ENCODE measurements around the gene COL8A2. TPM values are rescaled to one million over a fixed set of nuclear protein-coding genes. Genes with fewer than 3 reads are reported as not detected.

COL8A2 gene
- total RNA-seq, 2 donors from 2014 or later: 1.3 to 1.6 TPM

GRCh38 chr1:36080801-36081200 lies 44.2 kb downstream of the COL8A2 start:
- DNase-seq (no peak), ATAC-seq (no peak)
- TF ChIP-seq POLR2A (IDR thresholded peaks at IDR 0.05) (no peak), CTCF (IDR thresholded peaks at IDR 0.05) (no peak)
- Histone ChIP-seq H3K27me3 (no peaks in the 10 kb centered on the region), H3K36me3 (replicated peaks in 1 of 2; ENCODE audit: insufficient read depth in 1 of 2, low read depth in 2 of 2) (no peaks in the 10 kb centered on the region), H3K27ac (no peak overlapping the region), H3K9me3 (no peaks in the 10 kb centered on the region), H3K4me3 (no peak overlapping the region), H3K4me1 (peaks cover 15% of the 10 kb centered on the region)
- 73 to 83% methylated on average over 6 of the region's 6 CpGs for WGBS, 2 donors
- intact Hi-C loops (cut with DNase I): no loop called here

GRCh38 chr1:36080236-36080635 lies 44.8 kb downstream of the COL8A2 start:
- no peak overlapping the region for H3K27ac ChIP-seq
- peaks cover 15% of the 10 kb centered on the region for H3K4me1 ChIP-seq
- no peak overlapping the region for H3K4me3 ChIP-seq
- intact Hi-C loops (cut with DNase I): no loop called here
- no peaks in the 10 kb centered on the region for H3K9me3 ChIP-seq
- no peaks in the 10 kb centered on the region for H3K36me3 ChIP-seq (replicated peaks in 1 of 2; ENCODE audit: insufficient read depth in 1 of 2, low read depth in 2 of 2)
- WGBS, 2 donors: 54 to 65% methylated on average over 3 of the region's 3 CpGs
- TF ChIP-seq CTCF (IDR thresholded peaks at IDR 0.05): no peak
- no peak for ATAC-seq
- H3K27me3 ChIP-seq: no peaks in the 10 kb centered on the region
- DNase-seq: no peak

- no peak overlapping the region for H3K4me3 ChIP-seq
- H3K27me3 ChIP-seq: no peaks in the 10 kb centered on the region
- intact Hi-C loops (cut with DNase I): no loop called here
- H3K36me3 ChIP-seq (replicated peaks in 1 of 2; ENCODE audit: insufficient read depth in 1 of 2, low read depth in 2 of 2): no peaks in the 10 kb centered on the region
- TF ChIP-seq CTCF (IDR thresholded peaks at IDR 0.05): no peak
- TF ChIP-seq POLR2A (IDR thresholded peaks at IDR 0.05): no peak
- H3K27ac ChIP-seq: no peak overlapping the region
- no peaks in the 10 kb centered on the region for H3K4me1 ChIP-seq
- DNase-seq (no peak), ATAC-seq (no peak)
- WGBS, 2 donors: 44 to 62% methylated on average over 4 of the region's 4 CpGs
- no peaks in the 10 kb centered on the region for H3K9me3 ChIP-seq
Observed at GRCh38 chr1:36076979-36077573, 47.9 kb downstream of the COL8A2 start.

- 66 to 69% methylated on average over 2 of the region's 2 CpGs for WGBS, 2 donors
- TF ChIP-seq CTCF (IDR thresholded peaks at IDR 0.05): no peak
- no peak for TF ChIP-seq POLR2A (IDR thresholded peaks at IDR 0.05)
- H3K9me3 ChIP-seq: no peaks in the 10 kb centered on the region
- intact Hi-C loops (cut with DNase I): no loop called here
- ATAC-seq (no peak), DNase-seq (no peak)
- H3K27me3 ChIP-seq: no peaks in the 10 kb centered on the region
- H3K36me3 ChIP-seq (replicated peaks in 1 of 2; ENCODE audit: insufficient read depth in 1 of 2, low read depth in 2 of 2): no peaks in the 10 kb centered on the region
- no peaks in the 10 kb centered on the region for H3K4me1 ChIP-seq
- H3K4me3 ChIP-seq: no peak overlapping the region
- H3K27ac ChIP-seq: no peak overlapping the region
Observed at GRCh38 chr1:36070349-36070748, 54.7 kb downstream of the COL8A2 start.

GRCh38 chr1:36068866-36069265 lies 56.2 kb downstream of the COL8A2 start:
- H3K4me1 ChIP-seq: no peaks in the 10 kb centered on the region
- intact Hi-C loops (cut with DNase I): no loop called here
- 78 to 90% methylated on average over 2 of the region's 2 CpGs for WGBS, 2 donors
- H3K4me3 ChIP-seq: no peak overlapping the region
- DNase-seq (no peak), ATAC-seq (no peak)
- TF ChIP-seq CTCF (IDR thresholded peaks at IDR 0.05) (no peak), POLR2A (IDR thresholded peaks at IDR 0.05) (no peak)
- H3K9me3 ChIP-seq: no peaks in the 10 kb centered on the region
- H3K27ac ChIP-seq: no peak overlapping the region
- H3K36me3 ChIP-seq (replicated peaks in 1 of 2; ENCODE audit: insufficient read depth in 1 of 2, low read depth in 2 of 2): no peaks in the 10 kb centered on the region
- H3K27me3 ChIP-seq: no peaks in the 10 kb centered on the region

All from body of pancreas (tissue), 4 donors.